ENCODE results near the gene GALNT11.

The GALNT11 gene

DNA sequence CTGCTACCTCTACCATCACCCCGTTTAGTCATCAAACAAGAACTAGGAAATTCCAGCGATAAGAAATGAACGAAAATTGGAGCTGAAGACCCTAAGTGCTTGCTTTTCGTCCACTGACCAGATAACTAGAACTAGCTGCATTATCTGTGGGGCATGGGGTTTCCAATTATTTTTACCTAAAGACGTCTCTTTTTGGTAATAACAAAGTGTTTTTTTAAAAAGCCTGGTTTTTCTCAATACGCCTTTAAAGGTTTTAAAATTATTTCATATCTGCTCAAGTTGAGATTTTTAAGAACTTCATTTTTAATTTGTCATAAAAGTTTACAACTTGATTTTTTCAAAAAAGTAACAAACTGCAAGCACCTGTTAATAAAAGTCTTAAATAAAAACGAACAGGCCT lies 104.2 kb downstream of the GALNT11 start:
- Histone ChIP-seq H4K5ac (ENCODE audit: low read length) (no peak overlapping the region), H2AK5ac (ENCODE audit: low read length) (no peak overlapping the region), H2BK5ac (ENCODE audit: low read length) (no peak overlapping the region), H3K79me1 (ENCODE audit: low read length) (no peaks in the 10 kb centered on the region), H3K27me3 (ENCODE audit: insufficient read depth, low read length, poor library complexity) (no peaks in the 10 kb centered on the region), H4K8ac (ENCODE audit: low read depth, low read length) (no peak overlapping the region), H3K56ac (ENCODE audit: low read length) (no peak overlapping the region), H3K79me2 (ENCODE audit: control insufficient read depth, insufficient read depth, low read length) (no peaks in the 10 kb centered on the region), H3K4me3 (ENCODE audit: low read length) (no peak overlapping the region), H3K9ac (ENCODE audit: low read length) (no peak overlapping the region), H2BK15ac (replicated peaks; ENCODE audit: low read depth) (no peak overlapping the region), H3K23ac (ENCODE audit: low read length) (no peak overlapping the region), H3K27ac (ENCODE audit: low read depth, low read length) (no peak overlapping the region), H3K4me2 (ENCODE audit: low read length) (no peak overlapping the region), H3K4me1 (ENCODE audit: control insufficient read depth, low read depth, low read length) (no peaks in the 10 kb centered on the region), H3K18ac (ENCODE audit: low read length) (no peak overlapping the region), H3K4ac (ENCODE audit: low read depth, low read length) (no peak overlapping the region), H2BK120ac (ENCODE audit: low read depth, low read length) (no peak overlapping the region), H3K36me3 (ENCODE audit: control insufficient read depth, insufficient read depth, low read length) (peaks cover 2% of the 10 kb centered on the region)
- no CpG with 5 or more reads among the region's 7 CpGs for WGBS (ENCODE audit: extremely low coverage, insufficient coverage, low lambda C conversion rate)
- DNase-seq, result no peak

DNA sequence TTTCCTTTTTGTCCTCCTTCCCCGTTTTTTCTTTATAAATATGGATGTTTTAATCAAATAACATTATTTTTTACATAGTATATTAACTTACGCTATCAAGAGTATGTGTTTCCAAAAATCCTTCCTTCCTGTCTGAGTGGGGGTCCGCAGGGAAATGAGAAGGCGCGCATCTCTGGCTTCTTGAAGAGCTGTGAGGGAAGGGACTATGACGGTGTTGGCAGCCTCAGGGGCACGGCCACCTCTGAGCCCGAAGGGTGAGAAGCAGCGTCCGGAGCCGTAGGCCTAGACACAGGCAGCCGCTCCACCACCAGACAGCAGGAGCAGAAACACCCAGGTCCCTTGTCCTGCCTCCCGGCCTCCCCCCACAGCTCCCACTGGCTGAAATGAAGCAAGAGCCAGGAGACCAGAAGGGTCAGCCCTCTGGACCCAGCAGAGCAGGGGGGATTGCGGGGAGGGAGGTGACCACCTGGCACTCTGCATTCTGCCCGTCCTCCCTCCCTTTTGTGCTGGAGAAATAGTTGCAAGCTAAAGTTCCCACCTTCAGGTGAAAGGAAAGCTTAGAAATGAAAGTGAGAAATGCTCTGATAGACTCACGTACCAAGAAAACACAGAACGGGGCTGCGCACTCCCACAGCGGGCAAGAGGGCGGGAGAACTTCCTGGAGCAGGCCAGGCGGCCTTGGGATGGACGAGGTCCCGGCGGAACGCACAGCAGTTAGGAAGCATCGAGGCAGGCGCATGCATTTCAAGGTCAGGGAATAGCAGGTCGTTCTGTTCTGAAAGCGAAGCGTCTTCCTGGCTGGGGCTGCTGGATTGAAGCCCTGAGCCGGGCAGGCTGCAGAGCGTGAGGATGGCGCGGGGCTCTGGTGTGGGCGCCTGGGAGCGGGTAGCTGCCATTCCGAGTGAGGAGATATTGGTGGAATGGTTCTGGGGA lies 105.5 kb downstream of the GALNT11 start:
- H3K79me1 ChIP-seq (ENCODE audit: low read length), result no peaks in the 10 kb centered on the region
- H3K18ac ChIP-seq (ENCODE audit: low read length), result no peak overlapping the region
- H2AK5ac ChIP-seq (ENCODE audit: low read length), result no peak overlapping the region
- no peak overlapping the region for H3K4ac ChIP-seq (ENCODE audit: low read depth, low read length)
- no peaks in the 10 kb centered on the region for H3K27me3 ChIP-seq (ENCODE audit: insufficient read depth, low read length, poor library complexity)
- DNase-seq, result no peak
- H4K5ac ChIP-seq (ENCODE audit: low read length), result no peak overlapping the region
- no peak overlapping the region for H3K27ac ChIP-seq (ENCODE audit: low read depth, low read length)
- H2BK5ac ChIP-seq (ENCODE audit: low read length), result no peak overlapping the region
- H3K79me2 ChIP-seq (ENCODE audit: control insufficient read depth, insufficient read depth, low read length), result no peaks in the 10 kb centered on the region
- no peak overlapping the region for H4K8ac ChIP-seq (ENCODE audit: low read depth, low read length)
- H3K4me1 ChIP-seq (ENCODE audit: control insufficient read depth, low read depth, low read length), result no peaks in the 10 kb centered on the region
- no peak overlapping the region for H2BK15ac ChIP-seq (replicated peaks; ENCODE audit: low read depth)
- WGBS (ENCODE audit: extremely low coverage, insufficient coverage, low lambda C conversion rate), result no CpG with 5 or more reads among the region's 37 CpGs
- no peak overlapping the region for H2BK120ac ChIP-seq (ENCODE audit: low read depth, low read length)
- no peak overlapping the region for H3K4me2 ChIP-seq (ENCODE audit: low read length)
- no peak overlapping the region for H3K9ac ChIP-seq (ENCODE audit: low read length)
- H3K36me3 ChIP-seq (ENCODE audit: control insufficient read depth, insufficient read depth, low read length), result peaks cover 2% of the 10 kb centered on the region
- H3K56ac ChIP-seq (ENCODE audit: low read length), result no peak overlapping the region
- H3K4me3 ChIP-seq (ENCODE audit: low read length), result no peak overlapping the region
- H3K23ac ChIP-seq (ENCODE audit: low read length), result no peak overlapping the region

DNA sequence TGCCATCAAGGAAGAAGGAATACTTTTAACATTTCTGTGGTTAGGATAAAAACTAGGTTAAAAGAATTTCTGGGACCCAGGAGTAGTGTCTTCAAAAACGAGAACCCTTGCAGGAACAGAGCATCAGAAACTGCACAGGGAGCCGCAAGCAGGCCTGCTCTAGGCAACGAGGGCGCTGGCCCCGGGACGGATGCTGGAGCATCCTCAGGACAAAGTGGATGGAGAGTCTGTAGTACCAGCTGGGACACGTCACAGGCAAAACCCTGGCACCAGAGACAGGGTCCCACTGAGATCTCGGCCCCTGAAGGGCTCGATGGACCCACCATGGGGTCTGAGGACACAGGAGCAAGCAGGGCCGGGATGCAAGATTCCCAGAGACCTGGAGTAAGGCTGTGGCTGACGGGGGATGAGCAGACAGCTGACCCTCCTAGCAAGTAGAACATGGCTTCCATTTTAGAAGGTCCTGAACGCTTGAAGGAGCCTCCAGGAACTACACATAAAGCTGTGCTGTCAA lies 106.6 kb downstream of the GALNT11 start:
- no CpG with 5 or more reads among the region's 12 CpGs for WGBS (ENCODE audit: extremely low coverage, insufficient coverage, low lambda C conversion rate)
- peaks cover 2% of the 10 kb centered on the region for H3K36me3 ChIP-seq (ENCODE audit: control insufficient read depth, insufficient read depth, low read length)
- H3K56ac ChIP-seq (ENCODE audit: low read length), result no peak overlapping the region

DNA sequence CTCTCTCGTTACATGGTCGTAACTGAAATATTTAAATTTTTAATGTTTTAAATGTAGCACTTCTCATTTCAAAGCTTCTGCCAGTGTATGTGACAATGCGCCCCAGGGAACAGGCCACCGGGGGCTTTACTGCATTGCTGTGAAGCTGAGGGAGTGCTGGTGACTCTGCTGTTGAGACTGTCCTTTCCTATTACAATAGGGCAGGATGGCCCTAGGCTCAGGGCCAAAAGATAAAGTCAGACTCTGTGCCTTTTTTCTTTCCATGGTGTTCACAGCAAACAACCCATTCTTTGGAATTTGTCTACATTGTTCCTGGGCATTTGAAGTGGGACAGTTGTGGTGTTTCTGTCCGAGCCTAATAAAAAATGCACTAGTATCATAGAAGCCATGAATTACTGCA lies 107.3 kb downstream of the GALNT11 start:
- no peak overlapping the region for H3K4me2 ChIP-seq (ENCODE audit: low read length)
- no peak overlapping the region for H4K5ac ChIP-seq (ENCODE audit: low read length)
- DNase-seq, result no peak
- no peak overlapping the region for H3K27ac ChIP-seq (ENCODE audit: low read depth, low read length)
- no peaks in the 10 kb centered on the region for H3K27me3 ChIP-seq (ENCODE audit: insufficient read depth, low read length, poor library complexity)
- no peak overlapping the region for H2BK15ac ChIP-seq (replicated peaks; ENCODE audit: low read depth)
- H3K79me2 ChIP-seq (ENCODE audit: control insufficient read depth, insufficient read depth, low read length), result no peaks in the 10 kb centered on the region
- no peak overlapping the region for H3K56ac ChIP-seq (ENCODE audit: low read length)
- peaks cover 2% of the 10 kb centered on the region for H3K36me3 ChIP-seq (ENCODE audit: control insufficient read depth, insufficient read depth, low read length)
- WGBS (ENCODE audit: extremely low coverage, insufficient coverage, low lambda C conversion rate), result no CpG with 5 or more reads among the region's 5 CpGs
- H2BK120ac ChIP-seq (ENCODE audit: low read depth, low read length), result no peak overlapping the region
- H3K79me1 ChIP-seq (ENCODE audit: low read length), result no peaks in the 10 kb centered on the region
- no peak overlapping the region for H3K18ac ChIP-seq (ENCODE audit: low read length)
- H2AK5ac ChIP-seq (ENCODE audit: low read length), result no peak overlapping the region
- H3K4me3 ChIP-seq (ENCODE audit: low read length), result no peak overlapping the region
- no peak overlapping the region for H3K4ac ChIP-seq (ENCODE audit: low read depth, low read length)
- no peak overlapping the region for H2BK5ac ChIP-seq (ENCODE audit: low read length)
- H3K9ac ChIP-seq (ENCODE audit: low read length), result no peak overlapping the region
- no peak overlapping the region for H4K8ac ChIP-seq (ENCODE audit: low read depth, low read length)
- no peak overlapping the region for H3K23ac ChIP-seq (ENCODE audit: low read length)
- H3K4me1 ChIP-seq (ENCODE audit: control insufficient read depth, low read depth, low read length), result no peaks in the 10 kb centered on the region

More for the DNA sequence above, 106.6 kb downstream of the GALNT11 start:
- Histone ChIP-seq H2BK5ac (ENCODE audit: low read length) (no peak overlapping the region), H3K79me2 (ENCODE audit: control insufficient read depth, insufficient read depth, low read length) (no peaks in the 10 kb centered on the region), H3K4me3 (ENCODE audit: low read length) (no peak overlapping the region), H2AK5ac (ENCODE audit: low read length) (no peak overlapping the region), H3K9ac (ENCODE audit: low read length) (no peak overlapping the region), H4K5ac (ENCODE audit: low read length) (no peak overlapping the region), H3K4me2 (ENCODE audit: low read length) (no peak overlapping the region), H3K4ac (ENCODE audit: low read depth, low read length) (no peak overlapping the region), H2BK120ac (ENCODE audit: low read depth, low read length) (no peak overlapping the region), H3K79me1 (ENCODE audit: low read length) (no peaks in the 10 kb centered on the region), H3K4me1 (ENCODE audit: control insufficient read depth, low read depth, low read length) (no peaks in the 10 kb centered on the region), H4K8ac (ENCODE audit: low read depth, low read length) (no peak overlapping the region), H3K27me3 (ENCODE audit: insufficient read depth, low read length, poor library complexity) (no peaks in the 10 kb centered on the region), H3K23ac (ENCODE audit: low read length) (no peak overlapping the region), H3K27ac (ENCODE audit: low read depth, low read length) (no peak overlapping the region), H3K18ac (ENCODE audit: low read length) (no peak overlapping the region), H2BK15ac (replicated peaks; ENCODE audit: low read depth) (no peak overlapping the region)
- DNase-seq, result no peak

DNA sequence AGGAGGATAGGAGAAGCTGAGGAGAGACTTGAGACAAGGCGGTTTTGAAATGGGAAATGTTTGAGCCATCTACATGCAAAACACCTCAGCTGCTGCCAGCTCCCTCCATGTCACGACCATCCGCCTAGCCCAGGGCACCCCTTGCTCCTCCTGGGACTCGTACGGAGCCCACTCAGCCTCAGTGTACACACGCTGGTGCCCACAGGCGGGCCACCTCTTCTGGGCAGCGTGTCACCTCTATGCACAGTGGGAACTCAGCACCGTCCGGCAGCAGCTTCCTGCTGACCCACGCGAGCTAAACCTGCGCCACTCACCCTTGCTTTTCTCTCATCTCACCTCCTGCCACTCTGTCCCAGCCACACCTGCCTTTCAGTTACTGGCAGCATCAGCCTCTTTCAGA lies 108.3 kb downstream of the GALNT11 start:
- Histone ChIP-seq H3K27ac (ENCODE audit: low read depth, low read length) (no peak overlapping the region), H2BK120ac (ENCODE audit: low read depth, low read length) (no peak overlapping the region), H3K18ac (ENCODE audit: low read length) (no peak overlapping the region), H3K27me3 (ENCODE audit: insufficient read depth, low read length, poor library complexity) (no peaks in the 10 kb centered on the region), H3K79me1 (ENCODE audit: low read length) (no peaks in the 10 kb centered on the region), H3K9ac (ENCODE audit: low read length) (no peak overlapping the region), H2BK15ac (replicated peaks; ENCODE audit: low read depth) (no peak overlapping the region), H3K4ac (ENCODE audit: low read depth, low read length) (no peak overlapping the region), H3K4me3 (ENCODE audit: low read length) (no peak overlapping the region), H3K23ac (ENCODE audit: low read length) (no peak overlapping the region), H4K5ac (ENCODE audit: low read length) (no peak overlapping the region), H3K4me2 (ENCODE audit: low read length) (no peak overlapping the region), H3K56ac (ENCODE audit: low read length) (no peak overlapping the region), H3K4me1 (ENCODE audit: control insufficient read depth, low read depth, low read length) (no peaks in the 10 kb centered on the region), H3K36me3 (ENCODE audit: control insufficient read depth, insufficient read depth, low read length) (peaks cover 4% of the 10 kb centered on the region), H2BK5ac (ENCODE audit: low read length) (no peak overlapping the region), H2AK5ac (ENCODE audit: low read length) (no peak overlapping the region), H3K79me2 (ENCODE audit: control insufficient read depth, insufficient read depth, low read length) (no peaks in the 10 kb centered on the region), H4K8ac (ENCODE audit: low read depth, low read length) (no peak overlapping the region)
- no peak for DNase-seq
- no CpG with 5 or more reads among the region's 13 CpGs for WGBS (ENCODE audit: extremely low coverage, insufficient coverage, low lambda C conversion rate)

All from mesendoderm (in vitro differentiated cells).